DMS153 treated with DMSO at 0.1 percent for 48 hours (cell line): ENCODE measurements around the gene FLNB.

ENCODE experiments used
- DNase-seq: peaks from one replicate; lab custom pipeline; 2025; ENCODE audit not compliant: unreplicated experiment; lab: John Stamatoyannopoulos, UW

The FLNB gene

DNA sequence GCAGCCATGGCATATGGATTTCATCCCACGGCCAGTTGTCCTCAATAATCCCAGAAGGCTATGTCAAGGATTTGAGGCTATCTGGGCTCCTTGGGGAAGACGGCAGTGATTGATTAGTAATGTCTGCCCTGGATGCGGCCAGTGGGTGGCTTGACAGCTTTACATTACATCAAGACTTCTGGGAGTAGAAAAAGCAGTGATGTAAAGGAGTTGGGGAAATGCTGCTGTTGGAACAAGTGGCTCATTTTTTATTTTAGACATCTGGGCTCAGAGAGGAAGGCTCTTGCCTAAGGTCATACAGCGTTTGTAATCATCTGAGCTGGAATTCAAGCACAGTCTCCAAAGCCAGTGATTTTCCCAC is 94.1 kb downstream of the FLNB start:
- no peak for DNase-seq

DNA sequence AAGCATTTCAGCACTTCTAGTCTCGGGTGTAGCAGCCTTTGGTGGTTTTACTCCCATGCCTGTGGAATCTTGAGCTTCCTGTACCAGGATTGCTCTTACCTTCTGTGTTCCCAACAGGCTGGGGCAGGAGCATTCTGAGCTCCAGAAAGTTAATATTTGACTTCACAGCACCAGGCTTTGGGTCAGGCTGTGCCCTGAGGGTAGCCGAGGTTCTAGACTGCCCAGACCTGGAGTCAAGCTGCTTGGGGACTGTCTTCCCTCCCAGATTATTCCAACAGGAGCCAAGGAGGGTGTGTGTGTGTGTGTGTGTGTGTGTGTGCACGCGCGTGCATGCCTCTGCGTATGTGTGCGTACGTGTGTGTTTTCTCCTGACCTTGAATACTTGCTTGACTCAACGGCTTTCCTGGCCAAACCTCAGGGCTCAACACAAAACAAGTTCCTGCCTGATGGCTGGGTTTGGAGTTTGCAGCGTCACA is 94.8 kb downstream of the FLNB start:
- DNase-seq: no peak

DNA sequence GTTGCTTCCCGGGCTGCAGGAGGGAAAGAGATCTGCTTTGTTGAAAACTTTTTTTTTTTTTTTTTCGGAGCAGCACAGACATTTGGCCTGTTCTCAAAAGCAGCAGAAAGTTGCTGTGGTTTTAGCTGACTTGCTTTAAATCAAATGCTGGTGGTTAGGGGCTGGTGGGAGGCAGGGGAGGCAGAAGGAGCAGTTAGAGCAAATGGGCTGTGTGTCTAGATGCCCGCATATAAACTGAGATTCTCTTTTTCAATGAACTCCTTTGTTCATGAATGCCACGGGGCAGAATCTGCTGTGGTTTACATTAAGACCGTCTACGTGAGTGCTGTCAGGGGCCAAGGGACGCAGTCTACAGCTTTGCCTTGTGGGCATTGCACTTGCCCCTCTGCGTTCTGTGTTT is 95.9 kb downstream of the FLNB start:
- no peak for DNase-seq

DNA sequence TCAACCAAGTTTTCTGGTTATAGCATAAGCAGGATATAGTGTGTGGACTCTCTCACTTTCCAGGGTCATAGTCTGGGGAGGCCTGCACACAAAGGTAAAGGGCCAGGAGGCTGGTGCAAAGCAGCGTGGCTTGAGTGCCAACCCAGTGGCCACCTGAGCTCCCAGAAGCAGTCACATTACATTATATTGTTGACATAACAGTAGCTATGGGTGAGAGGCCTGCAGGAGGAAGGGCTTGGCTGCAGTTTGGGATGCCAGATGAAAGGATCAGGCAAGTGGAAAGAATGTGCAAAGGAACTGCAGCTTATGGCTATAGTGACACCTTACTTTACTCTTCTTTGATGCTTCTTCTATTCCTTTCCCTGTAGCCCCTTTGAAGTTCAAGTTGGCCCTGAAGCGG is 96.5 kb downstream of the FLNB start:
- no peak for DNase-seq

DNA sequence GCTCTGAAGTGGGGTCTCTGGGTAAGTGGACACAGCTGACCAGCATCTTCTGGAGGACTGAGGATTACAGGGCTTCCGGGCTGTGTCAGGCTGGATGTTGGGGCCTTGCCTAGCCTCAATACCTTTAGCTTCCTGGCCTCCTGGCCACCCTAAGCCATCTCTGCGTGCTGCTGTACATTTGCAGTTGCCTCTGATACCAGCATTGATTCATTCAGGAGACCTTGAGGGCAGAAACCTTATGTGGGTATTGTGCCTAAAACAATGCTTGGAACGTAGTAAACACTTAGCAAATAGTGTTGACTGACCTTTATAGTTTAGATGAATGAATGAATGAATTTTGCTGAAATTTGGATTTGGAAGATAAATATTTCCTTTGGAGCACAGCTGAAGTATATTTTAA is 97.0 kb downstream of the FLNB start:
- no peak for DNase-seq

DNA sequence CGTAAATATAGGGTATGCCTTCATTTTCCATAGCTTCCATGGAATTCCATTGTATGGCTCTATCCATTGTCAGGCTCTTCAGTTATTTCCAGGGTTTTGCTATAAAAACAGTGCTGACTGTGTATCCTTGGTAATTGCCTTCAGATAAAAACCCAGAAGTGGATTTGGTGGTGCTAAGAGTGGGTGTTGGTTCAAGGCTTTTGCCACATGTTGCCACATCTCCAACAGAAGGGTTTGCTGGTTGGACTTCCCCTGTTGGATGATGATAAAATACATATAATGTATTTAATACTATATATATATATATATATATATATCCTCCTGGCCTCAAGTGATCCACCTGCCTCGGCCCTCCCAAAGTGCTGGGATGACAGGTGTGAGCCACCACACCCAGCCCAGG is 97.8 kb downstream of the FLNB start:
- DNase-seq: no peak

DNA sequence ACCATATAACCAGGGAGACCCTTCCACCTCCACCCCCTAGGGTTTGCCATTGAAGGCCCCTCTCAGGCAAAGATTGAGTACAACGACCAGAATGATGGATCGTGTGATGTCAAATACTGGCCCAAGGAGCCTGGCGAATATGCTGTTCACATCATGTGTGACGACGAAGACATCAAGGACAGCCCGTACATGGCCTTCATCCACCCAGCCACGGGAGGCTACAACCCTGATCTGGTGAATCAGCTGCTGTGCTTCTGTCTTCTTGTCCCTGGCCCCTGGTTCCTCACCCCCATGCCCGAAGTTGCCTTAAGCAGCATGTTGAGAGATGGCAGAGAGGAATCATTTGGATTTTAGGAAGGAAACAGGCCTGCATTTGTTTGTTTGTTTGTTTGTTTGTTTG is 98.4 kb downstream of the FLNB start:
- no peak for DNase-seq

DNA sequence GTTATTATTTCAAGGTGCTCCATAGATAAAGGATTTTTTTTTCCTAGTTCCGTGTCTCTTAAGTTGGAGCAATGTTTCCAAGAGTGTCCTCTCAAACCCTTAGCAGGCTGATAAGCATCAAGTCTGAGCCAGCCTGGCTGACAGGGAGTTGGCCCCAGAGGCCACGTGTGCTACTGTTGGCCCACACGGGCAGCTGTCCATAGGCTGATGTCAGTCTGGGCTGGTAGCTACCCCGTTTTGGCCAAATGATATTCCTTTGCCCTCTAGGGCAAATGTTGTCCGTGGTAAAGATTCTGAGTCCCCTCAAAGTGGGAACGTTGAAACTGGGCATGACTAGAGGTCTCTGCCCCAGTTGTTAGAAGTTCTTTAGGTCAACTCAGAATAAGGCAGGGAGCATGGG is 99.4 kb downstream of the FLNB start:
- no peak for DNase-seq

DNA sequence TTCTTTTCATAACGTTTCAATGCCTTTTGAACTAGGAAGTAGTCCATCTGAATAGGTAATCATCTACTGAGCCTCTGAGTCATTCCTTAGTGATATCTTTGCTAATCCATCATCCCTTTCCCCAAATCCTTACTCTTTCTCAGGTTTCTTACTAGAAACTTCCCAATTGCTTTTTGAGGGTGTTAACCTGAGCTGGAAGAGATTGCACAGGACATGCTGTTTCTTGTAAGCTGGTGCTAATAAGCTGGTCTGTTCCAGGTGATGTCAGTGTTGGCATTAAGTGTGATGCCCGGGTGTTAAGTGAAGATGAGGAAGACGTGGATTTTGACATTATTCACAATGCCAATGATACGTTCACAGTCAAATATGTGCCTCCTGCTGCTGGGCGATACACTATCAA is 101.5 kb downstream of the FLNB start:
- no peak for DNase-seq

DNA sequence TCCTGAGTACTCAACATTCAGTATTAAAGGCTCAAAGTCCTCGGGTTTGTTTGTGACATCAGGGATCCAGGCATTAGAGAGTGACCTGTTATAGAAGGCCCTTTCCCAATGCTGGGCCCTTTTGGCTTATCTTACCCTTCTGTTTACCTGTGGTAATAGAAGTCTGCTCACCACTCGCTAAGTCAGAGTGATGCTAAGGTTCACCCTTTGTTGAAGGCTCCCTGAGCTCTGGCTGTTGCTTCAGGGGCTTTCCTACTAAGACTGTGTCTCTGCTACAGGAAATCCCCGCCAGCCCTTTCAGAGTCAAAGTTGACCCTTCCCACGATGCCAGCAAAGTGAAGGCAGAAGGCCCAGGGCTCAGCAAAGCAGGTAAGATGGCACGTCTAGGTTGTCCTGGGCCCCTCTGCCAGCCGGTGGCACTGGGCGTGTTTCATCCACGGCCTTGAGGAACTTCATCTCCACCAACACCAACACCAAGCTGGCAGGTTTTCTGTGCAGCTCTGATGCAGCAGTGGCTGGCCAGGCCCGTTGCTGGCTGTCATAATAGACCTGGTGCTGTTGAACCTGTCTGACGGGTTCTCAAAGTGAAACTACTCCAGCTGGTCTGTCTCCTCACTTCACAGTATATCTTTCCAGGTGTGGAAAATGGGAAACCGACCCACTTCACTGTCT is 103.4 kb downstream of the FLNB start:
- peak; percentile 2 for DNase-seq

DNA sequence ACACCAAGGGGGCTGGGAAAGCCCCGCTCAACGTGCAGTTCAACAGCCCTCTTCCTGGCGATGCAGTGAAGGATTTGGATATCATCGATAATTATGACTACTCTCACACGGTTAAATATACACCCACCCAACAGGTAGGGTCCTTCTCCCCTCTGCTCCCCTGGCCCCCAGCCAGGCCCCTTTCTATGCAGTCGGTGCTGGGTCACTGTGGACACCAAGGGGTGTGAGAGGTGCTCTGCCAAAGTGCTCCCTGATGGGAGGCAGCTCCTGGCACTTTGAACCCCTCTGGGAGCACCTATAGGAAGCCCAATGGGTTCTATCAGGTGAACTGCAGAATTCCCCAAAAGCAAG is 103.9 kb downstream of the FLNB start:
- no peak for DNase-seq

DNA sequence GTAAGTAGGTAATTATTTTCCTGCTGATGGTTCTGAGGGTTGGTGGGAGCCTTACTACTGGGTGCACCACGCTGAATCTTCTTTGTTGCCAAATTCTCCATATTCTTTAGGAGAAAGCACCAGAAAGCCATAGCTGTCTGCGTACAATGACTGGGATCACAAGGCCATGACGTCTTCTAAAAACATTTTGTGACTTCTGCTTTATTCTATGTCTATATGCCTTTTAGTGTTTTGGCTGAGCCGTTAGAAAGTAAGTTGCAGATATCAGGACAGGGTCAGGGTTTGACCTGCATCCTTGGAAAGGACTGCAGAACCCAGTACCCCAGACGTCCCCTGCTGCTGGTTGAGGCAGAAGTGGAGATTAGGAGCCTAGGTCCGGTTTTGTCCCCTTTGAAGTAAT is 107.0 kb downstream of the FLNB start:
- DNase-seq: no peak

DNA sequence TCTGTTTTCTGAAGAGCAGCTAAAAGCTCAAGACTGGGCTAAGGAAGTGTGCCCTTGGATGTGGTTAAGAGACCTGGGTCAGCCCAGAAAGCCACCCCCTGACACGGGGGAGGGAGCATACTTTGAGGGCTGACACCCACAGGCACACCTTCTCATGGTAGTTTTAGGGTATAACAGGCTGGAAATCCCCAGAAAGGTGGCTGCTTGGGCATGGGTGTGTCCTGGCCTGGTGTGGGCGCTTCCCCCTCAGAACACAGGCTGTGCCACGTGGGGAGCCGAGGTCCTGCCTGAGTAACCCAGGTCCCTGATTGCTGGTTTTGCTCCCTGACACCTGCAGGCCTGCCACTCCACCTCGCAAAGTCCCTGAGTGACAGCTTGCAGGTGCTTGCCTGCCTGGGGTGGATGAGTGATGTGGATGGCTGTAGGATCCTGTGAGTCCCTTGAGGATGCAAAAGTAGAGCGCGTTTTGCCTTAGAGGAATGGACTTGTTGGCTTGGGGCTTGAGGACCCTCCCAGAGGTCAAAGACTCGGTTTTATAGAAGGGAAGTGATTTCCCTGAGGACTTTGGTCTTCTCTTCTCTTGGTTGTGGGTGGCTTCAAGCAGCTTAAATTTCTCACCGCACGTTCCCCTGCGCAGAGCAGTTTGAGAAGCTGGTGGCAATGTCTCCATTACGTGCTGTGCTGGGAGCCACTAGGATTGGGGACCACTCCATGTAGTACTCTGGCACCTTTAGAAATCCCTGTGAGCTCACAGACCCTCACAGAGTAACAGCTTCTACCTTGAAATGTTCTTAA is 108.1 kb downstream of the FLNB start:
- DNase-seq: no peak

DNA sequence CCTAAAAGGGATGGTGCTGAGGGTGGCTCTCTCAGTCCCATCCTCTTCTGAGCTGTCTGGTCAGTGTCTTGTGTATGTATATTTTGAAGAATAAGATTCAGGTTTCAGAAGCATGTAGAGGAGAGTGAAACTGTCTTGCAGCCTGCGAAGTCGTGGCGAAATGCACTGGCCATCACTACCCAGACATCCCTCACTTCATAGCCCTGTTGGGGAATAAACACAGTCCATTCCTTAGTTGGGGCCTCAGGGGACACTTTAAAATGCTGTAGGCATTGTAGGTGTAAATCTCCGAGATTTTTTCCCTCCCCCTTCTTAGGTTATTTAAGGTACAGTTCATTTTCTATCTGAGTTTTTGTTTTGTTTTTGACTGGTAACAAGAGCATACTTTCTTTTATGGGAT is 108.8 kb downstream of the FLNB start:
- no peak for DNase-seq

DNA sequence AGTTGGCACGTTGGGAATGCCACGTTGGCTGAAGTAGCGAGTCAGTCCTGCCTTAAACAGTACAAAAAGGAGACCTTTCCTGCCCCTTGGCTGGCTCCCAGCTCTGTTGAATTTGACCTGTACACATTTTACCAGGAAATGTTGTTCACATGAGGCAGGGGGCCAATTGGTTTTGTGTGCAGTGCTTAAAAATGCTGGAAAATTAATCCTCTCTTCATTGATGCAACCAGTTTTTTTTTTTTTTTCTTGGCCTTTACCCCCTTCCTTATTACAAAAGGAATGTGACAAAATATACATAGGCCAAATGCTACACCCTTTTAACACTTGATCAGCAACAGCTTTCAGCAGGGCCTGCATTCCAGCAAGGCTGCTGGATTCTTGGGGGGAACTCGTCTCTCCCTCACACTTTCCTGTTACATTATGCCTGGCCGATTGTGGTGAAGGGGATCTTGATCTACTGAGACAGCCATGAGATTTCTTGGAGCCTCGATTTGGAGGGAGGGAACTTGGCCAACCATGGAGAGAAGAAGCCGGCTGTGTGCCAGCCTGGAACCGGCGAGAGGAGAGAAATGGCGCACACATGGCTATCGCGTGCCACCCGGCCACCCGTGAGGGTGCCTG is 109.4 kb downstream of the FLNB start:
- no peak for DNase-seq

DNA sequence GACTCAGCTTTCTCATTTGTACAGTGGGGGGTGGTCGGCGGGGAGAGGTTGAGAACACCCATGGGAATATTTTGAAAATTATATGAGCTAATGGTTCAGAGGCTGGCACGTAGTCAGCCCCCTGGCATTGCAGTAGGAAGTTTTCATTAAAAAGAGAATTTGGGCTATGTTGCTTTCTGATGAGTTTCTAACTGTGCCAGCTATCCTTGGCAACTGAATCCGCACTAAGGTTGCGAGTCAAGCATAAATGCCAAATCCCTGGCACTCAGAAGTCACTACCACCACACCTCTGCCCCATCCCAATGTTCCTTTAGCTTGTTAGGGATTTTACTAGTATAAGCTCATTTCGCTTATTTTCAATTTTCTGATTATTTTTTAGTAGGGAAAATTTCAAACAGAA is 111.0 kb downstream of the FLNB start:
- no peak for DNase-seq

DNA sequence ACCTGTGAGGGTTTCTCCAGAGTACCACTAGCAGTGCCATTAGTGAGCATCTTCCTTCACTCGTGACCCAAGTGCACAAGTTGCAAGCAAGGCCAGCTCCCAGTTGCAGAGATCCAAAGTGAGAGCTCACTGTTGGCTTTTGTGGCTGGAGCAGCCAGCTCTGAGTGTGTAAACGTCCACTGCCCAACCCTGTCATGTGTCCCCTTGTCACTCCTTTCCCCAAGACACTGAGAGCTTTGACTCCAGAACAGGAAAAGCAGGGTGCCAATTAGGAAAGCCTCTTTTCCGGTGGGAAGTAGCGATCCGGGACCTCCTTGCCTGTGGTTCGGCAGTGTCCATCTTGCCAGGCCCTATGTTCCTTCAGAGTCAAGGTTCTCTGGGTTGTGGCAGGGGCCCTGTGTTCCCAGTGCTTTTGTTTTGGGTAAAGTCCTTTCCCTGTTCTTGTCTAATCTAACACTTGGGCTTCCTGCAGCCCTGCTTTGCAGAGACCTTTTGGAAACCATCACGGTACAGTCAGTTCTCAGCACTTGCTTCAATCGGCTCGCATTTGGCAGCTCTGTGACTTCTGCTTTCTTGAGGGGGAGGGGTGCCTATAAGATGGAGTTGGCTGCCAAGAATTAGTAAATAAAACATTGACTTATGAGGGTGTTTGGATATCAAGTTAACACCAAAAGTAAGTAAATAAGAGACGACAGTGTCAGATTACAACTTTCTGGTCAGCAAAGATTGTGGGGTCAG is 112.0 kb downstream of the FLNB start:
- no peak for DNase-seq

DNA sequence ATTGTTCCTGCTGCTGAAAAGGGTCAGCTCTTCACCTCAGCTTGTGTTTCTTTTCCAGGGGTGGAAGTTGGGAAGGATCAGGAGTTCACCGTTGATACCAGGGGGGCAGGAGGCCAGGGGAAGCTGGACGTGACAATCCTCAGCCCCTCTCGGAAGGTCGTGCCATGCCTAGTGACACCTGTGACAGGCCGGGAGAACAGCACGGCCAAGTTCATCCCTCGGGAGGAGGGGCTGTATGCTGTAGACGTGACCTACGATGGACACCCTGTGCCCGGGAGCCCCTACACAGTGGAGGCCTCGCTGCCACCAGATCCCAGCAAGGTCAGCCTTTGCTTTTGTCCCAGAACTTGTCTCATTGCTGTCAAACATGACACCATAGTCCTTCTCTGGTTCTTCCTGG is 113.0 kb downstream of the FLNB start:
- no peak for DNase-seq

DNA sequence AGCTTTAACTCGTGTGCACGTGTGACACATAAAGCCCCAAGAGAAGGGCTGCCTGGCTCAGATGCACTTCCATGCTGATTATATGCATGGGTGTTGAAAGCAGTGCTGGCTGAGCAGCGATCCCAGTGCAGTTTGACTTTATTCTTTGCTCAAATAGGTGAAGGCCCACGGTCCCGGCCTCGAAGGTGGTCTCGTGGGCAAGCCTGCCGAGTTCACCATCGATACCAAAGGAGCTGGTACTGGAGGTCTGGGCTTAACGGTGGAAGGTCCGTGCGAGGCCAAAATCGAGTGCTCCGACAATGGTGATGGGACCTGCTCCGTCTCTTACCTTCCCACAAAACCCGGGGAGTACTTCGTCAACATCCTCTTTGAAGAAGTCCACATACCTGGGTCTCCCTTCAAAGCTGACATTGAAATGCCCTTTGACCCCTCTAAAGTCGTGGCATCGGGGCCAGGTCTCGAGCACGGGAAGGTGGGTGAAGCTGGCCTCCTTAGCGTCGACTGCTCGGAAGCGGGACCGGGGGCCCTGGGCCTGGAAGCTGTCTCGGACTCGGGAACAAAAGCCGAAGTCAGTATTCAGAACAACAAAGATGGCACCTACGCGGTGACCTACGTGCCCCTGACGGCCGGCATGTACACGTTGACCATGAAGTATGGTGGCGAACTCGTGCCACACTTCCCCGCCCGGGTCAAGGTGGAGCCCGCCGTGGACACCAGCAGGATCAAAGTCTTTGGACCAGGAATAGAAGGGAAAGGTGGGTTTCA is 114.9 kb downstream of the FLNB start:
- no peak for DNase-seq

DNA sequence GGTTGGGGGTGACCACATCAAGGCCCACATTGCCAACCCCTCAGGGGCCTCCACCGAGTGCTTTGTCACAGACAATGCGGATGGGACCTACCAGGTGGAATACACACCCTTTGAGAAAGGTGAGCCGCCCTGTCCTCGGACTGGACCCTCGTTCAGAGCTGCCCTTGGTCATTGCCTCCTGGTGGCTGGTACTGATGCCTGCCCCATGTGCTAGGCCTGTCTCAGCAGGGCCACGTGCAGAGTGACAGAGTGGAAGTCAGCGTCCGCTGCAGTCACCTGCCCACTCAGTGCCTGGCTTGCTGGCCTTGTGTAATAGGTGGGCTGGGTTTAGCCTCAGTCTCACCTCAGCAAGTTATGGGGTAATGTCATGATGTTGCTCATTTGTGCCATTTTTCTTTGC is 116.2 kb downstream of the FLNB start:
- DNase-seq: no peak
